Activated T-cell treated with anti-CD3 and anti-CD28 coated beads for 48 hours (primary cell): Measurements from ENCODE around the gene ADH4.
"Not testable (repeated sequence)": the region's sequence is repeated elsewhere in the genome, so short reads cannot be mapped to it uniquely, and the experiment has no call there.

Experiments
- DNase-seq: peaks from one replicate; pipeline ENCODE4 v3.0.0-alpha.2; 2020; ENCODE audit warnings: low read depth

The ADH4 gene

DNA sequence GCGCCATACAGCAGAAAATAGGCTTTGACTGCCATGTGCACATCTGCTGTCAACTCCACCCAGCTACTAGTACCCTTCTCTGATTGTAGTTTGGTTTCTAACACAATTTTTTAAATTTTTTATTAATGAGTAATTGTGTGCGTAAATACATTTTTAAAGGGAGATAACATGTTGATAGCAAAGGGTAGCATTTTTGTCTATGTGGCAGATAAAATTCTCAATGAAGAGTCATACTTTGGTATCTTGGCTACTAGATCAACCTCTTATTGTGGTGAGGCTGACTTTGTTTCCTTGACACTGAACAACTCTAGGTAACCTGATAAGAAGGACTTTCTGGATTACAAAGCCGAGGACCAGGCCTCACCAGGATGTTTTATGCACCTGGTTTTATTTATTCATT, 9.5 kb downstream of the ADH4 start:
- no peak for DNase-seq

DNA sequence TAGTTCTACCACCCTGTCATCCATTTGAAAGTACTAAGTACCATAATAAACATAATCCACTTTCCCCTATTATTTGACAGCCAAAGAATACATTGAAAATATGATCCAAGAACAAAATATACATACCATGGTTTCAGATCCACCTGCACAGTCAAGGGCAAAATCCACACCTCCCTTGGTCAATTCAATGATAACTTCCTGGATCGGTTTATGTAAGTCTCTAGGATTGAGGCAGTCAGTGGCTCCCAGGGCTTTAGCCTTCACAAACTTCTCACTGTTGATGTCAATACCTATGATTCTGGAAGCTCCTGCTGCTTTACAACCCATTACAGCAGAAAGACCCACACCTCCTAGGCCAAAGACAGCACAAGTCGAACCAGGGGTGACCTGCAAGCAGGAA, 12.7 kb downstream of the ADH4 start:
- DNase-seq: no peak

DNA sequence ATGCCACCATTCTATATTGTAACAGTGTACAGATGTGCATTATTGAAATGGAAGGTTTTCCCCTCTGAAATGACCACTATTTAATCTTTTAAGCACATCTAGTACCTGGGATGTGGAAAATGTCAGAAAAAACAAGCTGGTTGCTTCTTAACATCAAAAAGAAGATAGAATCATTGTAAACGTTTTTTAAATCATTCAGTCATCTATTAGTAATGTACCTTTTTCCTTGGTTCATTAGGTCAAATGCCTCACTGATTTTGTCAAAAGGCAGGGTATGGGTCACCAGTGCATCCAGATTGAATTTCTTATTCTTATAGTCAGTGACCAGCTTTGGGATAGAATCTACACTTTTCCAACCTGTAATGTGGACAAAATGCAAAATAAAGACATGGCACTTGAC, 17.7 kb downstream of the ADH4 start:
- DNase-seq: no peak

DNA sequence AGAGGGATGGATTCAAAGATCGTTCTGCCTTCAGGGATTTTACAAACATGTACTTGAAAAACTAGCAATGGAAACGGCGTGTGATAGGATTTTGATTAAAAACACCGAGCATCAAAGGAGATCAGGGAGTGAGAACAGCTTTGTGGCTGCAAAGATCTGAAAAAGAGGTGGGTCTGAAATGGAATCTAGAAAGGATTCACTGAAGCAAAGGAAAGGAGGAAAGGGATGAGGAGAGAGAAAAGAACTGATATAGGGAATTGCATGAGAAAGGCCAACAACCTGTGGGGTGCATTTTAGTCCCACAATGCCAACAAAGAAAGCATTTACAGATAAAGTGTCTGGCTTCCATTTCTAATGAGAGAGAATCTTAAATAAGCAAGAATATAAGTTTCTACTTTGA, 23.1 kb downstream of the ADH4 start:
- DNase-seq: no peak

GRCh38 chr4:99120501-99120900, 23.6 kb downstream of the ADH4 start:
- no peak for DNase-seq

GRCh38 chr4:99117876-99118693, 26.0 kb downstream of the ADH4 start:
- no peak for DNase-seq

GRCh38 chr4:99117122-99117841, 26.8 kb downstream of the ADH4 start:
- DNase-seq: not testable (repeated sequence)

GRCh38 chr4:99109286-99109685, 34.8 kb downstream of the ADH4 start:
- not testable (repeated sequence) for DNase-seq

DNA sequence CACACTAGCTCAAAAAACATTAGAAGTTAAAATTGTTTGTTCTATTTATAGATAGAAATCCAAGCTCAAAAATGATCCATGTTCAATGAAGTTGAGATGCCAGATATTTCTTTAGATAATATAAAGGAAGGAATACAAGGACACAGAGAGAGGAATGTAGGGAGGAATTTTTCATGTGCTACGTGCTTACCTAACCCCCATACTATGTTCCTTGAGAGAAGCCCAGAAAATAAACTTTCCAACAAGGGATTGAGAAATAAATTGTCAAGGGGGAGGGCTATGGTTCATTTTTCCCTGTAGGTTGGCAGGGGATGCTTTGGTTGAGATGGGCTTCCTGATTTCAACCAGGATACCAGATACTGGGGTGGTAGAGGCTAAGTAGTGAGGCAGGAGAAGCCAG, 39.9 kb downstream of the ADH4 start:
- no peak for DNase-seq

- DNase-seq: no peak
These were observed 40.9 kb downstream of the ADH4 start for GRCh38 chr4:99103166-99103565.

GRCh38 chr4:99102634-99103033, 41.5 kb downstream of the ADH4 start:
- DNase-seq: no peak

DNA sequence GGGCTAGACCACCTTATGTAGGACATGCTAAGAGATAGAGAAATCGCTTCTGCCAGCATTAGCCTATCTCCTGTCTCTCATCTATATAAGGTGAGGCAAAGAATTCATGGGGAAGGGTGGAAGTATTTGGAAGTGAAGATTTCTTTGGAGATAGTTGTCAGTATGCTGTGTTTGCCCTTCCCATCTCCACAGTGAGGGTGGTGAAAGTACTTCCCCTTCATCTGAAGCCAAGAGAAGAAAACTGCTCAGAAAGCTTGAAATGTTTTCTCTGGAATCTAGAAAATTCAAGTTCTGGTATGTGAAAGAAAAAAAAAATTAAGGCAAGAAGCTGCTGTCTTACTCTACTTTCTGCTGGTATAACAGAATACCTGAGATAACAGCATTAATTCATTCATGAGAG, 43.2 kb downstream of the ADH4 start:
- DNase-seq: no peak

DNA sequence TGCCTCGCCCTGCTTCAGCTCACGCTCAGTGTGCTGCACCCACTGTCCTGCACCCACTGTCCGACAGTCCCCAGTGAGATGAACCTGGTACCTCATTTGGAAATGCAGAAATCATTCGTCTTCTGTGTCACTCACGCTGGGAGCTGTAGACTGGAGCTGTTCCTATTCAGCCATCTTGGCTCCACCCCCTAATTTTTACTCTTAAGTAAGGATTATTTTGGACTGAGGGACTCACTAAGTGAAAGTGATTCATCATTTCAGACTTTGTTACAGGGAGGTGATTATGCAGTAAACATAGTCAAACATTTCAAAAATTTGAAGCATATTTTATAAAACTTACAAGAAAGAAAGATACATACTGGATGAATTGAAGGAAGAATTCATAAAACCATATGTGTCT, 44.3 kb downstream of the ADH4 start:
- not testable (repeated sequence) for DNase-seq

GRCh38 chr4:99099311-99099710, 44.8 kb downstream of the ADH4 start:
- no peak for DNase-seq

DNA sequence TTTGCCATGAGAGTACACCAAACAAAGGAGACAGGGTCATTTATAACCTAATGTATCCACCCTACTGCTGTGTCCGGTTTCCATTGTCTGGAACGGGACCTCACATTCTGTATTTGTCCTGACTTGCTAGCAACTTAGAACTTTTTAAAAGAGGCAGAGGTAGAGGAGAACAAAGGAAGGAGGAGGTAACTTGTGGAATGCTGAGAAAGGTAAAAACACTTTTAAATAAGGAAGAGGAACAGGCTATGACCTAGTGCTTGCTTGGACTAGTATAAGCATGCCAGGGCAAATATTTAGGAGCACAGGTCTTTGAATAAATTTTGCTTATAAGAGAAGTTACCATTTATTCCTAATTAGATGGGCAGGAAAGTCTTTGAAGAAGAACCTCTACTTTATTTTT, 52.3 kb downstream of the ADH4 start:
- not testable (repeated sequence) for DNase-seq

DNA sequence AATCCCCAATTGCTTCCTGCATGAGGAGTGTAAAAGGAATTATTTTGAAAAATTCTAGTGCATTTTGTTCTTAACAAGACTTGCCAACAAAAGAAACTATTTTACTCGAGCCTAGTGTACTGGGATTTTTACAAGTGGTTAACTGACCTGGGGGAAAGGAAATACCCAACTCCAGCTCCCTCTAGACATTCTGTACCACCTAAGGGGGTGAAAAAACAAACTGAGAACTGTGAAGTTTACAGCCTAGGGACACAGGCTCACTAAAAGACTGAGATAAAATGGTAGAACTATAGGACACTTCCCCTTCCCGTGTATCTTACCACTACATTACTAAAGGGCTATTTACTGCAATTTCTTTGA, 52.9 kb downstream of the ADH4 start:
- DNase-seq: no peak

- DNase-seq: no peak
These were observed 53.4 kb downstream of the ADH4 start for GRCh38 chr4:99090481-99091215.

DNA sequence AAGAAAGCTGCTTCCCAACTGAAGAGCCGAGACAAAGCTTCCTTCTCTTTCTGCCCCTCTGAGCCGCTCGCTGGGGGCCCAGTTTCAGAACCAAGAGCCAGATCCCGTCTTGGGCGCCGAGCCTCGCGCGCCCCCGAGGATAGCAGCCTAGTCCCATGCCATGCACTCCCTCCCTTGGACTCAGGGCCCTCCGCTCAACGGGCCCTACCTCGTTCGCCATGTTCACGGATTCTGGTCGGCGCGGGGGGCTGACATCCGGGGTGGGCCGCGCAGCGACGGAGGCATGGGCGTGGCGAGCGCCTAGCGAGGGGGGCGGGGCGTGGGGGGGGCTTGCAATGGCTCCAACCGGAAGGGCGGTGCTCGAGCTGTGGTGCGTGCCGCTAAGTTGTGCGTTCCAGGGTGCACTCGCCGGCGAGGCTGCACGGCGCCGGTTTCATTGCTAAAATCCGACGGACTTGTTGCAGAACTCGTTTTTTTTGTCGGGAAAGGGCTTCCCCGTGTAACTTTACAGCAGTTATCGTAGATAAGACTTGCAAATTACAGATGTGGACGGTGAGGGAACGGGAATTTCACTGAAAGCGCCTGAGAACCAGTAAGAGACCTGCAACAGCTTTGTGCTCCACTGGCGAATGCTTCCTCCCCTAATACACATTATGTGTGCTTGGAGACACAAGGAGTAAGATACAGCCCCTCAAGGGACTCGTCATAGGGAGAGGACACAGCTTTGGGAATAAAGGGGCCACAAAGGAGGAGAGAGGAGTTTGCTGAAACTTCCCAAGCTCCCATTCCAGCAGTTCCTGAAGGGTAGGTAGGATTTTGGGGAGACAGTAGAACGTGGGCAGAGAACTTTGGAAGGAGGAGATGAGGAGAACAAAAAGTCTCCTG, 55.4 kb downstream of the ADH4 start, which contains the start of gene ADH5:
Gene ADH5 (minus strand): TSS at position 308 of the 885 bp plus-strand sequence. CDS start 88 bp downstream, at position 220.
- peak; percentile 86 for DNase-seq

- DNase-seq: peak; percentile 9
These were observed 56.1 kb downstream of the ADH4 start for GRCh38 chr4:99088023-99088449.

DNA sequence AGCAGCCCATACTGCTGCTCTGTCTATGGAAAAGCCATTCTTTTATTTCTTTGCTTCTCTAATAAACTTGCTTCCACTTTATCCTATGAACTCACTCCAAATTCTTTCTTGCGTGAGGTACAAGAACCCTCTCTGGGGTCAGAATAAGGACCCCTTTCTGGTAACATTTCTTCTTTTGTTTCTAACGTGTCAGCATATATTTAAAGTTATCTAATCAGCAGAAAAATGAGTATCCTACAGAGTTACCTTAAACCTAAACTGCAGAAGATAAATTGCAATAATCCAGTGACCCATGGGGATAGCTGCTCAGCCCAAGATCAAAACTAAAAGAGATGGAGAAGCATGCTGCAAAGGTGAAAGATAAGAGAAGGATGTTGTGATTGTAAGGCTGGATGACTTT, 59.5 kb downstream of the ADH4 start:
- no peak for DNase-seq

- DNase-seq: no peak
These were observed 61.9 kb downstream of the ADH4 start for GRCh38 chr4:99082192-99082591.

- not testable (repeated sequence) for DNase-seq
These were observed 63.2 kb downstream of the ADH4 start for GRCh38 chr4:99080869-99081268.
